Mesenteric fat pad (tissue), 1 donor: ENCODE measurements around the gene IPMK. TPM values are rescaled to one million over a fixed set of nuclear protein-coding genes. Genes with fewer than 3 reads are reported as not detected.
"Not testable (repeated sequence)": the region's sequence is repeated elsewhere in the genome, so short reads cannot be mapped to it uniquely, and the experiment has no call there.

ENCODE experiments used
- DNase-seq: peaks from one replicate; pipeline ENCODE4 v3.0.0-alpha.2; 2020; ENCODE audit warnings: low spot score
- total RNA-seq: library from RNA; stranded (reverse); fragmentation: NEBNext Ultra II Directional; extraction: Animal tissue kit (Norgen Biotek cat#: 25700); gene quantifications from one replicate; pipeline ENCODE4 v1.2.1, GENCODE V29; 2021
- donor health status: DM: yes; HTN: yes; CAD: no.

The IPMK gene
- total RNA-seq, 1 donor from 2014 or later: 5.7 TPM

GRCh38 chr10:58157076-58157766, 110.5 kb downstream of the IPMK start:
- DNase-seq: no peak

- DNase-seq: not testable (repeated sequence)
Measured at GRCh38 chr10:58155941-58156340, 111.8 kb downstream of the IPMK start.

DNA sequence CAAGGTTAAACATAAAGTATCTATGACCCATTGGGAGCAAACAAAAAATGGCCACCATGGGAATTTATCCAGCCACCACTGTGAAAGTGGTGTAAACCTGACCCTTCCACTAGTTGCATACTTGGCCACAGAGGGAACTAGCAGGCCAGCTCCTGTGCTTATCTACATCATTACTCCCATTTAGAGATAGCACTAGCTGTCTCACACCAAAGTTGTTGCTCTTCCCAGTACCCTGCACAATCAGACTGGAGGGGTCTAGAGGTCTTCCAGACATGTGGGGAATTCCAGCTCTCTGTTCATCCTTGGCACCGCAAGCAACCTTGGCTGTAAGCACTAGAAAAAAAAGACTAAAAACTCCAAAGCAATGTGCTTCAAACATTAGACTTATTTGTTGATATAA, 113.9 kb downstream of the IPMK start:
- no peak for DNase-seq

GRCh38 chr10:58152673-58153263, 114.9 kb downstream of the IPMK start:
- DNase-seq: no peak

DNA sequence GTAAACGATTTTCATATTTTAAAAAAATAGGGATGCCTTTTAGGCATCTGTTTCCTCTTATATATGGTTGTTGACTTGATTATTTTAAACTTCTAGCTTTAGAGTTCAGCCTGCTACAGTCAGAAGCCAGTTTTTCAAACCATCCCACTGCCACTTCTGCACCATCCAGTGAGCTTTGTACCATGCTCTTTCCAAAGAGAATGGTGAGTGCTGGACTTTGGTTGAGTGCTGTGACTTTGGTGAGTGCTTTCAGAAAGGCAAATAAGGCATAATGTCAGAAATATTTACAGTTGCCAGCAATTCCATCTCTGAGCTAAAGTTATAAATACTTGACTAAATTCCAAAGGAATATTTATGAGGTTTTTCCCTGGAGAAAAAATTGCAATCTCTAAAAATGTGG, 117.4 kb downstream of the IPMK start:
- DNase-seq: no peak

DNA sequence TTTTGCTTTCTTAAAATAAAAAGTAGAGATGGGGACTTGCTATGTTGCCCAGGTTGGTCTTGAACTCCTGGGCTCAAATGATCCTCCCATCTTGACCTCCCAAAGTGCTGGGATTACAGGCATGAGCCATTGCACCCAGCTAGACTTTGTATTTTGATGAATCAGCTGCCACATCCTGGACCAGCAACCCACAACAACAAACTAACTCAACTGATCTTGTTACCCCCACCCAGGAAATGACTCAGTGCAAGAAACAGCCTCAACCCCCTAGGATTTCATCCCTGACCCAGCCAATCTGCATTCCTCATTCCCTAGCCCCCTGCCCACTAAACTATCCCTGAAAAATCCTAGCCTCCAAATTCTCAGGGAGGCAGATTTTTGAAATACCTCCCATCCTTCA, 123.8 kb downstream of the IPMK start:
- DNase-seq: no peak

Other genes starting within 250 kb of the IPMK start
- gene CISD1, start 1.3 kb upstream of the IPMK start, total RNA-seq: 23.2 TPM
- gene UBE2D1, start 67.1 kb upstream of the IPMK start, total RNA-seq: 18.7 TPM
- 27.9 TPM for gene TFAM, start 117.5 kb upstream of the IPMK start, total RNA-seq
- 17.0 TPM for gene BICC1, start 245.0 kb upstream of the IPMK start, total RNA-seq